BE2C (cell line): ENCODE results near the gene PRR18.

Experiments used
- DNase-seq: peaks from one replicate; pipeline ENCODE4 v3.0.0-alpha.2; 2020
- H3K27me3 ChIP-seq: fragments of 250-450 bp; sonication (Bioruptor Pico); 2 replicates; pipeline ENCODE4 v1.5.1; 2020; ENCODE audit warnings: mild to moderate bottlenecking
- H3K36me3 ChIP-seq: fragments of 250-450 bp; sonication (Bioruptor Pico); 2 replicates; pipeline ENCODE4 v1.5.1; 2020; ENCODE audit warnings: mild to moderate bottlenecking
- H3K4me1 ChIP-seq: fragments of 250-450 bp; sonication (Bioruptor Pico); 2 replicates; pipeline ENCODE4 v1.5.1; 2020
- H3K4me3 ChIP-seq: 2 replicates; pipeline ENCODE4 v1.5.1; 2011; ENCODE audit warnings: low read depth, low read length
- H3K9me3 ChIP-seq: fragments of 250-450 bp; sonication (Bioruptor Pico); 2 replicates; pipeline ENCODE4 v1.5.1; 2020
- CTCF ChIP-seq: IDR thresholded peaks from 2 replicates; pipeline ENCODE4 v1.5.1; 2012; ENCODE audit warnings: mild to moderate bottlenecking, low read depth, low read length

The PRR18 gene

GRCh38 chr6:166308769-166309589 lies 787 bp upstream of the PRR18 start:
- Histone ChIP-seq H3K36me3 (no peaks in the 10 kb centered on the region), H3K9me3 (no peaks in the 10 kb centered on the region), H3K4me1 (no peaks in the 10 kb centered on the region), H3K27me3 (peaks cover 10% of the 10 kb centered on the region; the same call in 1 of the 2 replicates), H3K4me3 (peak overlapping the region; percentile 62)
- TF ChIP-seq CTCF, result no peak
- no peak for DNase-seq

GRCh38 chr6:166307082-166308032 lies 835 bp downstream of the PRR18 start:
- no peaks in the 10 kb centered on the region for H3K36me3 ChIP-seq
- H3K9me3 ChIP-seq, result no peaks in the 10 kb centered on the region
- H3K27me3 ChIP-seq, result peaks cover 10% of the 10 kb centered on the region; the same call in 1 of the 2 replicates
- peak overlapping the region; percentile 62 for H3K4me3 ChIP-seq
- DNase-seq, result peak; percentile 50
- no peaks in the 10 kb centered on the region for H3K4me1 ChIP-seq
- TF ChIP-seq CTCF, result no peak

- Histone ChIP-seq H3K9me3 (no peaks in the 10 kb centered on the region), H3K4me3 (no peak overlapping the region), H3K4me1 (no peaks in the 10 kb centered on the region), H3K36me3 (no peaks in the 10 kb centered on the region), H3K27me3 (peaks cover 10% of the 10 kb centered on the region; the same call in 1 of the 2 replicates)
- TF ChIP-seq CTCF, result no peak
- no peak for DNase-seq
These were observed 1.7 kb downstream of the PRR18 start for GRCh38 chr6:166306378-166307081.

- DNase-seq, result no peak
- H3K4me3 ChIP-seq, result no peak overlapping the region
- no peak for TF ChIP-seq CTCF
- H3K9me3 ChIP-seq, result no peaks in the 10 kb centered on the region
- H3K4me1 ChIP-seq, result no peaks in the 10 kb centered on the region
- H3K36me3 ChIP-seq, result no peaks in the 10 kb centered on the region
- H3K27me3 ChIP-seq, result peaks cover 10% of the 10 kb centered on the region; the same call in 1 of the 2 replicates
These were observed 2.6 kb downstream of the PRR18 start for GRCh38 chr6:166305562-166306117.

GRCh38 chr6:166304106-166304505 lies 4.1 kb downstream of the PRR18 start:
- DNase-seq, result no peak
- Histone ChIP-seq H3K4me1 (no peaks in the 10 kb centered on the region), H3K36me3 (no peaks in the 10 kb centered on the region), H3K4me3 (no peak overlapping the region), H3K9me3 (no peaks in the 10 kb centered on the region; the same call in 1 of the 2 replicates), H3K27me3 (peaks cover 10% of the 10 kb centered on the region; the same call in 1 of the 2 replicates)
- no peak for TF ChIP-seq CTCF
